ENCODE data around the gene CALB2.

DNA sequence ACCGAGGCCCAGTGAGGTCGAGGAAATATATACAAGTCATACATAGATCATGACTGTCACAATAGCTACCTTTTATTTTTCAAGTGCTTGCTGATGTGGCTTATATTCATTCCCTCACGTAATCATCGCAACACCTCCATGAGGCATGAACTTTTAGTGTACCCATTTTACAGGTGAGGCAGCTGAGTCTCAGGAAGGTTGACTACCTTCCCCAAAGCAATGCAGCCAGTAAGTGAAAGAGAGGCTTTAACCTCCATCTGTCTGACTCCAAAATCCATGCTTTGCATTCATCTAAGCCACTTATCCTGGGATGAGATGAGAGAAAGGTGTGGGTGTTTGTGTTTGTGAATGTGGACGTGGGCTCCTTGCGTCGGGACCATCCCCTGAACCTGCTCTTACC lies 30.8 kb downstream of the CALB2 start:
- TF ChIP-seq, protein P1, sequence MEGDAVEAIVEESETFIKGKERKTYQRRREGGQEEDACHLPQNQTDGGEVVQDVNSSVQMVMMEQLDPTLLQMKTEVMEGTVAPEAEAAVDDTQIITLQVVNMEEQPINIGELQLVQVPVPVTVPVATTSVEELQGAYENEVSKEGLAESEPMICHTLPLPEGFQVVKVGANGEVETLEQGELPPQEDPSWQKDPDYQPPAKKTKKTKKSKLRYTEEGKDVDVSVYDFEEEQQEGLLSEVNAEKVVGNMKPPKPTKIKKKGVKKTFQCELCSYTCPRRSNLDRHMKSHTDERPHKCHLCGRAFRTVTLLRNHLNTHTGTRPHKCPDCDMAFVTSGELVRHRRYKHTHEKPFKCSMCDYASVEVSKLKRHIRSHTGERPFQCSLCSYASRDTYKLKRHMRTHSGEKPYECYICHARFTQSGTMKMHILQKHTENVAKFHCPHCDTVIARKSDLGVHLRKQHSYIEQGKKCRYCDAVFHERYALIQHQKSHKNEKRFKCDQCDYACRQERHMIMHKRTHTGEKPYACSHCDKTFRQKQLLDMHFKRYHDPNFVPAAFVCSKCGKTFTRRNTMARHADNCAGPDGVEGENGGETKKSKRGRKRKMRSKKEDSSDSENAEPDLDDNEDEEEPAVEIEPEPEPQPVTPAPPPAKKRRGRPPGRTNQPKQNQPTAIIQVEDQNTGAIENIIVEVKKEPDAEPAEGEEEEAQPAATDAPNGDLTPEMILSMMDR (conservative IDR thresholded peaks at IDR 0.05; ENCODE audit: low read depth, low read length): no peak
- TF ChIP-seq BHLHE40 (IDR thresholded peaks at IDR 0.05; ENCODE audit: low read depth, low read length) (no peak), POLR2A (IDR thresholded peaks at IDR 0.05; ENCODE audit: low read depth, low read length) (no peak), RCOR1 (IDR thresholded peaks at IDR 0.05; ENCODE audit: insufficient replicate concordance, low read length) (no peak), CEBPB (IDR thresholded peaks at IDR 0.05; ENCODE audit: low read depth, low read length) (no peak), MXI1 (IDR thresholded peaks at IDR 0.05; ENCODE audit: borderline replicate concordance, low read depth, low read length) (no peak), FOS (IDR thresholded peaks at IDR 0.05; ENCODE audit: low read depth, low read length) (no peak), RFX5 (IDR thresholded peaks at IDR 0.05; ENCODE audit: low read depth, low read length) (no peak)
- TF ChIP-seq, protein P2, sequence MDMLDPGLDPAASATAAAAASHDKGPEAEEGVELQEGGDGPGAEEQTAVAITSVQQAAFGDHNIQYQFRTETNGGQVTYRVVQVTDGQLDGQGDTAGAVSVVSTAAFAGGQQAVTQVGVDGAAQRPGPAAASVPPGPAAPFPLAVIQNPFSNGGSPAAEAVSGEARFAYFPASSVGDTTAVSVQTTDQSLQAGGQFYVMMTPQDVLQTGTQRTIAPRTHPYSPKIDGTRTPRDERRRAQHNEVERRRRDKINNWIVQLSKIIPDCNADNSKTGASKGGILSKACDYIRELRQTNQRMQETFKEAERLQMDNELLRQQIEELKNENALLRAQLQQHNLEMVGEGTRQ (IDR thresholded peaks at IDR 0.05; ENCODE audit: low read depth, low read length): no peak
- TF ChIP-seq, protein P3, sequence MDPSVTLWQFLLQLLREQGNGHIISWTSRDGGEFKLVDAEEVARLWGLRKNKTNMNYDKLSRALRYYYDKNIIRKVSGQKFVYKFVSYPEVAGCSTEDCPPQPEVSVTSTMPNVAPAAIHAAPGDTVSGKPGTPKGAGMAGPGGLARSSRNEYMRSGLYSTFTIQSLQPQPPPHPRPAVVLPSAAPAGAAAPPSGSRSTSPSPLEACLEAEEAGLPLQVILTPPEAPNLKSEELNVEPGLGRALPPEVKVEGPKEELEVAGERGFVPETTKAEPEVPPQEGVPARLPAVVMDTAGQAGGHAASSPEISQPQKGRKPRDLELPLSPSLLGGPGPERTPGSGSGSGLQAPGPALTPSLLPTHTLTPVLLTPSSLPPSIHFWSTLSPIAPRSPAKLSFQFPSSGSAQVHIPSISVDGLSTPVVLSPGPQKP (IDR thresholded peaks at IDR 0.05; ENCODE audit: borderline replicate concordance, low read depth, low read length): no peak
